Glutamatergic neuron (in vitro differentiated cells): Measurements from ENCODE around the gene ESRP2. TPM values are rescaled to one million over a fixed set of nuclear protein-coding genes. Genes with fewer than 3 reads are reported as not detected.

Experiments used
- DNase-seq: peaks from one replicate; pipeline ENCODE4 v3.0.0; 2022
- H3K27ac Mint-ChIP-seq: one replicate; pipeline ENCODE4 v1.8.0; 2020; ENCODE audit warnings: mild to moderate bottlenecking, mixed read lengths, inconsistent platforms; ENCODE audit not compliant: unreplicated experiment
- H3K27me3 Mint-ChIP-seq: one replicate; pipeline ENCODE4 v1.8.0; 2020; ENCODE audit warnings: mild to moderate bottlenecking, moderate library complexity, mixed read lengths, inconsistent platforms; ENCODE audit not compliant: unreplicated experiment
- H3K36me3 Mint-ChIP-seq: one replicate; pipeline ENCODE4 v1.8.0; 2020; ENCODE audit warnings: mild to moderate bottlenecking, mixed read lengths, inconsistent platforms; ENCODE audit not compliant: unreplicated experiment
- H3K4me1 Mint-ChIP-seq: one replicate; pipeline ENCODE4 v1.8.0; 2020; ENCODE audit warnings: mild to moderate bottlenecking, low read depth, mixed read lengths, inconsistent platforms; ENCODE audit not compliant: unreplicated experiment
- H3K4me3 Mint-ChIP-seq: one replicate; pipeline ENCODE4 v1.8.0; 2020; ENCODE audit warnings: mild to moderate bottlenecking, mixed read lengths, inconsistent platforms; ENCODE audit not compliant: unreplicated experiment
- H3K9me3 Mint-ChIP-seq: one replicate; pipeline ENCODE4 v1.8.0; 2020; ENCODE audit warnings: mild to moderate bottlenecking, moderate library complexity, mixed read lengths, inconsistent platforms; ENCODE audit not compliant: unreplicated experiment
- CTCF ChIP-seq: fragments of 200-600 bp; sonication (generic); IDR thresholded peaks from one replicate; pipeline ENCODE4 v1.5.0; 2021; ENCODE audit not compliant: partially characterized antibody, unreplicated experiment
- total RNA-seq: library from RNA; stranded (reverse); fragmentation: NEBNext Ultra II Directional; extraction: Animal tissue kit (Norgen Biotek cat#: 25700); gene quantifications from one replicate; pipeline ENCODE4 v1.2.1, GENCODE V29; 2021; ENCODE audit not compliant: unreplicated experiment

Gene ESRP2
- total RNA-seq, 1 donor from 2014 or later, result not detected

GRCh38 chr16:68270353-68270752, 34.4 kb upstream of the ESRP2 start:
- no peak overlapping the region for H3K27ac Mint-ChIP-seq

GRCh38 chr16:68269793-68270192, 33.9 kb upstream of the ESRP2 start:
- no peak overlapping the region for H3K27ac Mint-ChIP-seq
- no peak for TF ChIP-seq CTCF
- no peak for DNase-seq
- H3K9me3 Mint-ChIP-seq, result no peaks in the 10 kb centered on the region
- no peak overlapping the region for H3K4me3 Mint-ChIP-seq
- H3K27me3 Mint-ChIP-seq, result peaks cover 11% of the 10 kb centered on the region
- no peaks in the 10 kb centered on the region for H3K36me3 Mint-ChIP-seq
- H3K4me1 Mint-ChIP-seq, result peaks cover 25% of the 10 kb centered on the region

More at GRCh38 chr16:68270353-68270752, 34.4 kb upstream of the ESRP2 start:
- Mint-ChIP-seq H3K36me3 (no peaks in the 10 kb centered on the region), H3K4me1 (peaks cover 22% of the 10 kb centered on the region), H3K27me3 (peaks cover 5% of the 10 kb centered on the region), H3K9me3 (no peaks in the 10 kb centered on the region), H3K4me3 (no peak overlapping the region)
- no peak for DNase-seq
- no peak for TF ChIP-seq CTCF

- TF ChIP-seq CTCF, result no peak
- peaks cover 16% of the 10 kb centered on the region for H3K27me3 Mint-ChIP-seq
- peak overlapping the region; percentile 82 for H3K4me3 Mint-ChIP-seq
- no peaks in the 10 kb centered on the region for H3K9me3 Mint-ChIP-seq
- H3K4me1 Mint-ChIP-seq, result peaks cover 25% of the 10 kb centered on the region
- H3K36me3 Mint-ChIP-seq, result no peaks in the 10 kb centered on the region
- DNase-seq, result peak; percentile 26
- peak overlapping the region; percentile 82 for H3K27ac Mint-ChIP-seq
Observed at GRCh38 chr16:68267612-68268405, 31.9 kb upstream of the ESRP2 start.

- Mint-ChIP-seq H3K27me3 (peaks cover 13% of the 10 kb centered on the region), H3K4me1 (peaks cover 25% of the 10 kb centered on the region), H3K9me3 (peaks cover 3% of the 10 kb centered on the region), H3K4me3 (peak overlapping the region; percentile 95), H3K36me3 (no peaks in the 10 kb centered on the region), H3K27ac (peak overlapping the region; percentile 90)
- no peak for DNase-seq
- TF ChIP-seq CTCF, result no peak
Observed at GRCh38 chr16:68265078-68265920, 29.4 kb upstream of the ESRP2 start.
